IPS-NIHi7 (cell line): ENCODE results near the gene TCEAL8.
"Not testable (repeated sequence)": the region's sequence is repeated elsewhere in the genome, so short reads cannot be mapped to it uniquely, and the experiment has no call there.

ENCODE experiments used
- DNase-seq: peaks from one replicate; pipeline ENCODE4 v3.0.0; 2012; ENCODE audit warnings: mixed read lengths; ENCODE audit errors: extremely low spot score

The TCEAL8 gene

GRCh38 chrX:103254921-103255493, at the start of gene TCEAL8:
Gene TCEAL8, minus strand, starts transcription at chrX:103255155. Its CDS starts 1,176 bp downstream, at chrX:103253979.
- DNase-seq, result peak; percentile 88

DNA sequence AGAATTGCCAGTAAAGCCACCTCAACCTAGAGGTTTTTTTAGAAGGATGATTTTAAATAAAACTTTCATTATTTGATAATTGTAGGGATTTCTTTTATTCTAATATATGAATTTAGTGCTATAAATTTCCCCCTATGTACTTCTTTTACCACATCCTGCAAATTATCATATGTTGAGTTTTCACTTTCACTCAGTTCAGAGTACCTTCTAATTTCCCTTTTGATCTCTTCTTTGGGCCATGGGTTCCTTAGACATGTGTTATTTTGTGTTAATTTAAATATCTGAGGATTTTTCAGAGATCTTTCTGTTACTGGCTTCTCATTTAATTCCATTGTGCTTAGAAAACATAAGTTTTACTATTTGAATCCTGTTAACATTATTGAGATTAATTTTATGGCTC, 49.8 kb upstream of the TCEAL8 start:
- no peak for DNase-seq

DNA sequence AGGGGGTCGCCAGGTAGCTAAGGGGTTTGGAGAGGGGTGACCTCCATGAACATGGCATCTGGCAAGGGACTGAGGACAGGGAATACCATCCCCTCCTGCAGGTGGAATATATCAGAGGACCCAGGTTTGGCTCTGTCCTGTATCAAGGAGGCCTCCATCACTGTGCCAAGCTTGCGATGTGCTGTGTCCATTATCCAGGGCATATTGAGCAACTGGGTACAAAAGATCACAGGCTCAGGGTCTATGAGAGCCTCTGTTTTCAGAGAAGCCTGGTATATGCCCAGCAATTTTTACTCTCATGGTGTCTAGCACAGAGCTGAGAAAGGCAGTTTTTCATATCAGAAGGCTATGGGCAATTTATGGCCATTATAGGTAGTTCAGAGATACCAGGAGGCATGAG, 38.2 kb upstream of the TCEAL8 start:
- DNase-seq, result no peak

DNA sequence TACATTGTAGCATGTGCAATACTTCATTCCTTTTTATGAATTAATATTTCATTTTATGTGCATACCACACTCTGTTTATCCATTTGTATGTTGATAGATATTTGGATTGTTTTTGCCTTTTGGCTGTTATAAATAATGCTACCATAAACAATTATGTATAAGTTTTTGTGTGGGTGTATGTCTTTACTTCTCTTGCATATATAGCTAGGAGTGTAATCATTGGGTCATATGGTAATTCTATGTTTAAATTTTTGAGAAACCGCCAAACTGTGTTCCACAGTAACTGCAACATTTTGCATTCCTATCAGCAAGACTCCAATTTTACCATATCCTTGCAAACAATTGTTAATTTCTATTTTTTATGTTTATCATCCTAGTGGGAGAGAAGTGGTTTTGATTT, 24.7 kb upstream of the TCEAL8 start:
- DNase-seq, result no peak

- no peak for DNase-seq
These were observed 21.6 kb upstream of the TCEAL8 start, which contains the start of gene TCEAL5 for GRCh38 chrX:103276581-103277002. Gene TCEAL5, minus strand, starts transcription at chrX:103276750. Its CDS starts 2,187 bp downstream, at chrX:103274563.

GRCh38 chrX:103275947-103276567, 21.1 kb upstream of the TCEAL8 start:
- no peak for DNase-seq

GRCh38 chrX:103274284-103274683, 19.3 kb upstream of the TCEAL8 start:
- DNase-seq, result no peak

- no peak for DNase-seq
These were observed 3.3 kb upstream of the TCEAL8 start for GRCh38 chrX:103258275-103258674.

DNA sequence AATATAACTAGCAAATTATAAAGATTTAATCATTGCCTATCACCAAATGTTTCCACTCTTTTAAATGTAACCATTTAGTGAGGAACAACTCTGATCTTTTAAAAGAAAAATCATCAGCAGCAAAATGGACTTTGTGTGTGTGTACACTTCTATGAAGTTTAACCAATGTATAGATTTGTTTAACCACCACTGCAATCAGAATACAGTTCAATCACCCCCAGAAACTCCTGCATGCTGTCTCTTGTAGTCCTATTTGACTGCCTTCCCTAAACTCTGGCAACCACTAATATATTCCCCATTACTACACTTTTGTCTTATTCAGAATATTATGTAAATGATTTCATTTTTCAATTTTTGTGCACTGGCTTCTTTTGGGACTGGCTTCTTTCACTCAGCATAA, 1.7 kb upstream of the TCEAL8 start:
- no peak for DNase-seq

- peak; percentile 91 for DNase-seq
These were observed 657 bp downstream of the TCEAL8 start for GRCh38 chrX:103254171-103254824.

DNA sequence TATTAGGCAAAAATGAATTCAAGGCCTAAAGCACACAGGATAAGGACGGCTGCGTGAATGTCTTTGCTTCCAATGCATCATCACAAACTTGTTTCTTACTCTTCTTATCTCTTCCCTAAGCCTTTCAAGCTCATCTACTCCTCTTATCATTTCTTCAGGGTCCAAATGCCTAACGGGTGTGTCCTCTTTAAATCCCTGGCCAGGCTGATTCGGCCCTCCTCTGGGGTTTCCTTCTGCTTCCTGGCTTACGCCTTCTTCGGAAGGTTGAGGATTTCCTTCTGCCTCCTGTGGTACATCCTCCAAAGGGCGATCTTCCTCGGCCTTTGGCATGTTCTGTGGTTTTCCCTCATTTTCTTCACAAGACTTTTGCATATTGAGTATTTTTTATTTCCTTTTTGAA, 1.3 kb downstream of the TCEAL8 start:
- no peak for DNase-seq

- peak; percentile 38 for DNase-seq
These were observed 4.0 kb downstream of the TCEAL8 start for GRCh38 chrX:103250977-103251376.

GRCh38 chrX:103249805-103250204, 5.2 kb downstream of the TCEAL8 start:
- no peak for DNase-seq

DNA sequence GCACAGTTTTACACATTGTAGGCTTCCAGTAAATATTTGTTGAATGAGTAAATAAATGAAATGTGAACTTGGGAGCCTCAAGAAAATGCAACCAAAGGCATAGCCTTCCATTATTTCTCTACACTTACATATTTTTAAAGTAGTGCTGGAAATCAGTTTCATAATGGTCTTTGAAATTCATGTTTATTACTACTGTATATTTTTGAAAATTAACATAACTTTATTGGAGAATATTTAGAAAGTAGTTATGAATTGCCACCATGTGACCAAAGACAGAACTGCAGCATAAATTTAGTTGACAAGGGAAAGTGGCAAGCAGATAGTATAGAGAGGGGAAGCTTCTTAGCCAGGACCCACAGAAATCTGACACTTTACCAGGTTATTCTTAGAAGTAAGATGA, 6.4 kb downstream of the TCEAL8 start:
- peak; percentile 24 for DNase-seq

GRCh38 chrX:103240155-103240554, 14.8 kb downstream of the TCEAL8 start:
- DNase-seq, result no peak

DNA sequence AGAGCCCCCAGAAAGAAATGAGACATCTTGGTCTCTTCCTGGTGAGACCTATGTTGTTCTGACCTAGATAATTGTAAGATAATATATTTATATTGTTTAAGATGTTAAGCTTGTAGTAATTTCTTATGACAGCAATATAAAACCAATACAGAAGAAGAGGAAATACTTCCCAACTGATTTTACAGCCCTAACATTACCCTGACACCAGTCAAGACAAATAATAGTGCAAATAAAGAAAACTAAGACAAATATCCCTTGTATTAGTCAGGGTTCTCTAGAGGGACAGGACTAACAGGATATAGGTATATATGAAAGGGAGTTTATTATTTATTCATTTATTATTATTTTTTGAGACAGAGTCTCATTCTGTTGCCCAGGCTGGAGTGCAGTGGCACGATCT, 18.7 kb downstream of the TCEAL8 start:
- DNase-seq, result no peak

- DNase-seq, result not testable (repeated sequence)
These were observed 19.3 kb downstream of the TCEAL8 start for GRCh38 chrX:103235608-103236007.

- DNase-seq, result no peak
These were observed 20.1 kb downstream of the TCEAL8 start for GRCh38 chrX:103234869-103235268.

DNA sequence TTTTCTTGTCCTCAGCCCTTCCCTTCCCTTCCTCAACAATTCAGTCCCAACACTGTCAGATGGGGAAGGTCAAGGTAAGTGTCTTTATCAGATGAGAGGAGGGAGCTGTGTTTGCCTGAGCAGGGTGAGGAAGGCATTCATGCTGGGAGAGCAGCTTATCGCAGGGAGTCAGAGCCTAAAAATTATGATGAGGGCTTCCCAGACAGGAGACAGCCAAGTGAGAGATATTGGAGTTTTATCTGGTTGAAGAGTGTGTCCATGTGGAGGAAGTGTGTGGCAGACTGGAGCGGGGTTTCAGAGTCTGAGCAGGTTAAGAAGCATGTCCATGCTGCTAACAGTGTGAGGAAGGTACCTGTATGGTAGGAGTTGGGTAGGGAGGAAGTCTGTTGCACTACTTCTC, 21.7 kb downstream of the TCEAL8 start:
- no peak for DNase-seq

- not testable (repeated sequence) for DNase-seq
These were observed 29.0 kb downstream of the TCEAL8 start for GRCh38 chrX:103225918-103226317.

GRCh38 chrX:103220511-103221323, 34.2 kb downstream of the TCEAL8 start:
- no peak for DNase-seq

DNA sequence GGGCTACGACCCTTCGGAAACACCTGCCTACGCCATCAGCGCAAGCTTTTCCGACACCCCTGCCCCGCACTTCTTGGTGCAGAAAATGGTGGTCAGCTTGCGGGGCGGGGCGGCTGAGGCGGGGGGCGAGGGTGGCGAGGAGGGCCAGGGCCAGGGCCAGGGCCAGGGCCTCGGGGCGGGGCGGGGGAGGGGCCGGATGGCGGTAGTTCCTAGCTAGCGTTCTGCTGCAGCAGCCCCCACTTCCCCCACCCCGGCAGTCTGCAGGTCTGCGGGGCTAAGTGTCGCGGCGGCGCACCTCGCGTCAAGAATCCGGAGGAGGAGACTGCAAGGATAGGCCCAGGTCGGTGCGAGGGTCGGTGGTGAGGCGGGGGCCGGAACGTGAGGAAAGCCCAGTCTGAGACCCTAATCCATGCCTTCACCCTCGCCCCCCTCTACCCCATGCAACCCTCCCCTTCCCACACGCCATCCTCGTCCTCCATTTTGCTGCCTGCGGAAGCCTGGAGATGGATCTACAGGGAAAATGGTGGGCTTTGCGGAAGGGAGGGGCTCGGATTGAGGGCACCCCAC, 39.4 kb downstream of the TCEAL8 start:
- DNase-seq, result peak; percentile 68
